Activated gamma-delta T cell treated with anti-CD3 and anti-CD28 coated beads, Interleukin-2, amount 50 U/mL, for 16 hours (primary cell): ENCODE results near the gene NRF1.

Source experiments
- DNase-seq: peaks from one replicate; pipeline ENCODE4 v3.0.0-alpha.2; 2020; ENCODE audit warnings: low read depth

Gene NRF1

DNA sequence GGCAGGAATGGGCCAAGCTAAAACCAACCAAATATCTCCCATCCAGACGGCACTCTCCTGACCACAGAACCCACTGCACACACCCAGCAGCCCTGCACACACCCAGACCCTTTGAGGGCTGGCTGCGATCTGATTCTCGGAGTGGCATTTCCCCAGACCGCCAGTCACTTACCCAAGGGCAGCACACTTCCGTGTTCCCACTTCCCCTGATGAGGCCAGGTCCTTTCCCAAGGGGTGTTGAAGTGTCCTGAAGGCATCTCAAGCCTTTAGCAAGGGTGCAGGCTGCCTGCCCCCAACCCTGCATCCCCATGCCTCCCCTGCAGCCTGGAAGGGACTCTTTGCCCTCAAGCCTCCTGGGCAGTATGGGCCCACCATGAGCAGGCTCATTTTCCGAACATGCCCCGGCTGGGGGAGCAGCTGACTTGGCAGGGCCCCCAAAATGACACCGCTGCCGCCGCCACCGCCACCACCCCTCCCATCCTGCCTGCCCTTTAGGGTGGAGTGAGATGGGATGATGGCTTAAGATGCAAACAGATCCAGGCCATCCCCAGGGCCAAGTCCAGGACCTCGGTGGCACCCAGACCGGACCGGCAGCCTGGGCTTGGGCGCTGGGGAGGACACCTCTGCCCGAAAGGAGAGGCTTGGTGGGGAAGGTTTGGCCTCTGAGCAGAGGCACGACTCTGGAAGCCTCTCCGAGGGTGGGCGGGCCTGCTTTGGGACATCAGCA is 159.8 kb downstream of the NRF1 start:
- no peak for DNase-seq

DNA sequence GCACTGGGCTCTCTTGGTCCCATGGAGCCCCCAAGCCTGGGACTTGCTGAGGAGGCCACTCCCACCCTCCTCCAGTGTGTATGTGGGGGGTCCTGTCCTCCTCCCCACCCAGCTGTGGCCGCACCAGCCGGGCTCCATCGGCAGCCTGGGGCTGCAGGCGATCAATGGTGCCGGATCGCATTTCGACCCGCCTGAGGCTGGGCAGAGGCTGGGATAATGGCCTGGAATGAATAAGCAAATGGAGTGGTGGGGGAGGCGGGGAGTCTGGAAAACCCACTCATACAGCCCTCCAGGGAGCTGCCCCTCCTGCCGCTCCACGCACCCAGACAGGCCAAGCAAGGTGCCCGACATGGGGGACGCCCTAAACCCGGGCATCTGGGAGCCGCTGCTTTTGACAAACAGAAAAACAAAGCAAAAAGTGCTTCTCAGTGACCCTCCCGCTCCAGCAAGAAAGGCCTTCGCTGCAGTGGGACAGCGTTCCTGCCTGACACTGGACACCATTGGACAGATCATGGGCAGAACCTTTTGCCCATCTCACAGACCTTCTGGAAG is 160.5 kb downstream of the NRF1 start:
- DNase-seq: no peak

DNA sequence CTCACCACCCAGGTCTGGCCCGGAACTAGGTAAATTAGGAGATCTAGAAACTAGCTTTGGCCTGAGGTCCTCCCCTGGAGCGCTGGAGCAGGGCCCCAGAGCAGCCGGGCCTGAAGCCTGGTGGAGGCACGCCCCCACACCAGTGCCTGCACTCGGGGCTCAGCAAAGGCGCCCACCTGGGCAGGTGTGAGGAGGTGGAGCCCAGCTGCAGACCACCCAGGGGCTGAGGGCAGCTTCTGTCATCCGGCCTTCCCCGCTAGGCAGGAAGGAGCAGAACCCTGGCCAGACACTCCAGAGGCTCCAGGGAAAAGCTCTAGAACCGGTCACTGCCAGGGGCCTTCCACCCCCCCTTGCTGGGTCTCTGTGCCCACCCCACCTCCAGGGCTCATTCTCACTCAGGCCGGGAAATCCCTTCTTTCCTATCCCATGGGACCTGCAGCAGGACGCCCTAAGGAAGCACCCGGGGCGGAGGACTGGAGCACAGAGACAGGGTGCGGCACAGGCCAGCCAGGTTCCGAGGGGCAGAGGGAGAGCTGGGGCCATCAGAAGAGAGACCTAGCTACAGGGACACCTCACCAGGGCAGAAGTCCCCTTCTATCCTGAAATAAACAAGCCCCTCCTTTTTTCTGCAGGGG is 161.2 kb downstream of the NRF1 start:
- no peak for DNase-seq

DNA sequence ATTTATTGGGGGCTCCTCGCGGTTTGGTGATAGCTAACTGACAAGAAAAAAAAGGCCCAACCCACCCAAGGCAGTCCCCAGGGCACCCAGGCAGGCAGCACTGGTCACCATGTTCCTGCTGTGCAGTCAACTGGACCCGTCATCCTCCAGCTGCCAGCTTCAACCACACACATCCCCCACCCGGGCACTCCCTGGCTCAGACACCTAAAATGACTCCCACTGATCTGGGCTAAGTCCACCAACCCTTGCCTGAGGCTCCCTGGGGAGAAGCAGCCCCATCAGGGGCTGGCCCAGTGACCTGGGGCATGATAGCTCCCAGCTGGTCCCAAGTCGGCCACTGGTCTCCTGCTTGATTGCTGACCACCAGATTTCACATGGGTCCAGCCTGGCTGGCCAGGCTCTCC is 161.8 kb downstream of the NRF1 start:
- no peak for DNase-seq

DNA sequence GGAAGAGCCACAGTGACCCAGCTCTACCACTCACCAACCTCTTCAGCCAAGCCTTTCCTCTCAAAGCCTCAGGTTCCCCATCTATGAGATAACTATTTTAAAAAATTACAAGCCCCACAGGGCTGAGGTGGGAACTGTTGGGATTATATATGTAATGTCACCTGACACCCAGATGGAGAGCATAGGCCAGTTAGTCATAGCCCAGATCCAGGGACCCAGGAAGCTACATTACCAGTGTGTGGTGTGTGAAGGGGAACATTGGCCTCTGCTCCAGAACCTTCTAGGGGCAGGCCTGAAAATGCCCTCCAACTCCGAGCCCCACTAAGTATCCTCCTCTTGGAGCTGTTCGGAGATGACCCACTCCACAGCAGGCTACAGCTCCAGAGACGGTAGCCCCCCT is 162.4 kb downstream of the NRF1 start:
- no peak for DNase-seq

DNA sequence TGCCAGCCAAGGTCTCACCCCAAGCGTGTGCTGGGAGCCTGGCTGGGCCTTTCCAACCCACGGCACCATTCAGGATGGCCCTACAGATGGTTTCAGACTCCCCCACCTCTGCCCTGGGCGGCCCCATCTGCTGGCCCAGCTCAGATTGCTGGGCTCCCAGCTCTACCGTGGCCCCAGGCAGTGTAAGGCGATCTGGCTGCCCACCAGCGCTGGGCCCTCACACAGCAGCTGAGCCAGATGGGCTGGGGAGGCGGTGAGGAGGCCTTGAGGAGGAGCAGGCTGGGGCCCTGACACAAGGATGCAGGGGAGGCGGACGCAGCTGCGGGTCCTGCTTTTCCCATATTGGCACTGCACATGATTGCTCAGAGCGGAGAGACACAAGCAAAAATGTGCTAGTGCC is 162.8 kb downstream of the NRF1 start:
- DNase-seq: no peak

DNA sequence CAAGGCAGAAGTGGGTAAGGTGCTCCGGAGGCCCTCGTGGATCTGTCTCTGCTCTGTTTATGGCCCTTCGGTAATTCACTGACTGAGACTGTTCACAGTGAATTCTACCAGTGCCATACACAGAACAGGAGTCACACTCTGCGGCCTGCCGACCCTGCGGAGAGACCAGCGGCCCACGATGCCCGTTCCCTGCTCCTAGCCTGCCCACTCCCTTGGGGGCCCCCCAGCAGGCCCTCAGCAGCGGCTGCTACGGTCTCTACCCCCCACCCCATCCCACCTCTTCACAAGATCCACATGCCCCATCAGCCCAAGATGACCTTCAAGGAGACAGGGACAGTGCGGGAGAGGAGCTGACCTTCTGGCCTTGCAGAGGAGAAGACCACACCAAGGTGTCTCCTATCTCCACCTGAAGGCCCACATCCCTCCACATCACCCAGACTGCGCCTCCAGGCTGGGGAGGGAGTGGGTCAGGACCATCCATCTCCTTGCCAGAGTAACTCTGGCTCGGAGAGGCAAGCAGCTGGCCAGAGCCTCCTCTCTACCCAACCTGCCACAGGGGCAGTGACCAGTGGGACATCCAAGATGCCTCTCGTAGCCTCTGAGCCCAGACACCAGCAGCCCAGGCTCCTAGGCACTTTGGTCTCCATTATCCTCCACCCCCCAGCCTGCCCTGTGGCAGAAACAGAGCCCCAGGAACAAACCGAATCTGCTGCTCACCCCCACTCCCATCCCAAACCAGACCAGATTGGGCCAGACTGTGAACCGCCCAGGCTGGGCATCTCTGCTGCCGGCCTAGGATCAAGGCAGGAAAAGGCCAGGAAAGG is 163.6 kb downstream of the NRF1 start:
- no peak for DNase-seq

DNA sequence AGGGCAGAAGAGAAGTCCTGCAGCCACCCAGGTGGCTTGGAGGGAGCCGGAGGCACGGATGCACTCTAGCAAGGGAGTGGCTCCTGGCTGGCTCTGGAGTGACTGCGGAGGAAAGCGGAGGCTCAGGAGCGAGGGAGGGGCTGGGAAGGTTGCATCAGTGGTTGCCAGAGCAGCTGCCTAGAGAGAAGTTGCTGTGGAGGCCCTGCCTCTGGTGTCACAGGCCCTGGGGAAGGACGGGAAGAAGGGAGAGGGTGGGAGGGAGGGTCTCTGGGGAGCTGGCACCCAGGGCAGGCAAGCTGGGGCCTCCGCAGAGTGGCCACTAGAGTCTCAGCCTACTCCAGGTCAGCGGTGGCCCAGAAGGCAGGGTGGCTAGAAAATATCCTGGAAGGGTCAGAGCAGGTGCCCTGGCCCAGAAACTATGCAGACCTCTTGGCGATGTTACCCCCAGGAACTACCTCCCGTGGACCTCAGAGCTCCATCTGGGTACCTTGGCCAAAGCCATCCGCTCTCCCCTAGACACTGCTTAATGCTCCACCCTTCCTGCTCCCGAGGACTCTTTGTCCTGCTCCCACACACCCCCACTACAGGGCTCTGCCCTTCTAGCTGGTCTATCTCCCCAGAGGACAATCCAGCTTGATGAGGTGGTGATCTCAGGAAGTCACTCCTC is 164.3 kb downstream of the NRF1 start:
- DNase-seq: no peak

DNA sequence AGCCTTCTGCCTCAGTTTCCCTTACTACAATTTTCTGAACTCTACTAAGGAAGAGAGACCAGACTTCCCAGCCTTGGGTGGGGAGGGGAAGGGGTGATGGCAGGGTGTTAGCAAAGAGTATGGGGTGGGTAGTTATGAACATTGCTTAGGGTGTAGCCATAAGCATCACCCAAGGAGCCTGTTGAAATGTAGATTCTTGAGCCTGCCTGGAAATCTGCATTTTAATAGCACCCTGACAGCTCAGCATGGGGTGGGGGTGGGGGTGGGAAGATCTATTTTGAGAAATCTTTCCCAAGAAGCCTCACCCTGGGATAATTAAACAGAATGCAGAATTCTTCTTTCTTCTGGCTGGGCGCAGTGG is 164.8 kb downstream of the NRF1 start:
- no peak for DNase-seq

DNA sequence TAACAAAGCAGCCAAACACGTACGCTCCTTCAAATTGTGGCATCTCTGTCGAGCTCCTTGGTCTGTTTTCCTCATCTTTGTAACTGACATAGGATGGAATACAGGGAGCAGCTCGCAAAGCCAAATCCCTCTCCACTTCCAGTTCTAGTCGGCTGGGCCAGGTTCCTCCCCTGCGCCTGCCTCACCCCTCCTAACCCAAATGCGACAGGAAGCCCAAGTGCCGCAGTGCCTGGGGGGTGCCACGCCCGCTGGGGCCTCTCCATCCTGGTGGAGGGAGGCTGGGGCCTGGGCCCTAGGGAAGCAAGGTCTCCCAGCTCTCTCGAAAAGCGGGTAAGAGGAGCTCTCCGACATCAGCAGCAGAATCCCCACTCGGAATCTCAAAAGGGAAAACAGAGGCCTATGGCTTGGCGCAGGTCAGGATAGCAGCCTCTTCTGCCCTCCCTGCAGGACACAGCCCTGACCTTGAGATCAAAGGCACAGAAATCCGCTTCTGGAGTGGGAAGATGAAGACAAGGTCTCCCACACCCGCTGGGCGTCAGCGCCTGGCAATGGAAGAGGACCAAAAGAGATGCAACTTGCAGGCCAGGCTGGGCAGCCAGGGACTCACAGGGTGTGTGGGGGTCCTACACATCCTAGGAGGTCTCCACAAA is 165.8 kb downstream of the NRF1 start:
- DNase-seq: no peak

DNA sequence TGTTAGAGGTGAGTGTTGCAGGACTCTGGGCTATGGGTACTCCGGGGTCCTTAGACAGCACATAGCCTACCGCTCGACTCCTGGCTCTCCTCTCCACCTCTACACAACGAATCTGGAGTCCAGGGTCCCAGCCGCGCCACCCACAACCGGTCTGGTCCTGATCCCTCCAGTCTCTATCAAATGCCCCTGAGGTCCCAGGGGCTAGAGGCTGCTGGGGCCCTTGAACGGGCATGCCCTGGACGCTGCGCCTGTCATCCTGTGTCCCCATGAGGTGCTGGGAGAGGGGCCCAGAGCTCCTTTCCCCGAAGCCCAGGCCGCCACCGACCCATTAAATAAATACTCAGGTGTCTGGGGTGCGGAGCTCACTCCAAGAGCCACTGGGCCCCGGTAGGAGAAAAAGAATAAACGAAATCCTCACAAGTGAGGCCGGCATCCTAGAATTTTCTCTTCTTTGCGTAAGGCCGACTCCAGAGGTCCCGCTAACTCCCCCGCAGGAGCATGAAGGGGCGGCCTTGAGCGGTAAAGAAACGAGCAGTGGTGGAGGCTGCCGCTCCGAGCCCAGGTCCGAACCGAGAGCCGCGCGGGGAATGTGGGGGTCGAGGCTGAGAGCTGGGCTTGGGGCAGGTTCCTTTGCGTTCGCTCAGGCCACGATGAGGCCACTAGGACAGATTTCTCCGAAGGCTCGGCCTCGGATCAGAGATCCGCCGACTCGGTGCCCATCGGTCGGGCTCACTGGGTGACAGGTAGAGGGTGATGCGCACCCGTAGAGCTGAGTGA is 166.7 kb downstream of the NRF1 start:
- DNase-seq: no peak

DNA sequence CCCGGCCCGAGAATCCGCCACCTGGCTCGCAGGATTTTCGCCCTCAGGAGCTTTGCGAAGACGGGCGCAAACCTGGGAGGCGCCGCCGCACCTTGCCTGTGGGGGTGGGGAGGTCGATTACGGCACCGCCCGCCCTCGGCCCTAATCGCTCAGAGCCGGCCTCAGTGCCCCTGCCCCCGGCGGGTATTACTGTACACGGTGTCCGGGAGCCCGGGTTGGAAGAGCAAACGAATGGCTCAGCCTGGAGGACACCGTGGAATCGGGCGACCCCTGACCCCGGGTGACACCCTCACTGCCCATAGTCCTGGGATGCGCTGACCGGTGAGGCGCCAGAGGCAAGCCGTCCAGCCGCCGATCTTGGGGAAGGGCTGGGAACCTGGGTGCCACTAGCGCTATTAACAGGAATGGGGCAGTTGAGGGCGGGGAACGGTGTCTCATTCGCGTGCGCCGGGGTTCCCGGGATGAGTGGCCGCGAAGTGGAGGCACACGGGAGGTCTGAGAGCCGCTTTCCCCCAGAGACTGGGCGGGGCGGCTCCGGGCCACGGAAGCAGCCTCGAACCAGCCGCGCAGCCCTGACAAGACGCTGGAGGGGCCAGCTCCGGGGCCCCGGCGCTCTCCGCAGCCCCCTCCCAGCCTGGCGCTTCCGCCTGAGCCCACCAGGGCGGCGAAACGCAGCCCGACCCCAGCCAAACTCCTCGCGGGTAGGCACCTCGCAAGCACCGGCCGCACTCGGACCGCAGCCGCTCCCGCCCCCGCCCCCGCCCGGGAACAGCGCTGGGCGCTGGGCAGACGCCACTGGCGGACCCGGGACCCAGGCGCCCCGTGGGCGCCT is 167.5 kb downstream of the NRF1 start:
- DNase-seq: no peak

DNA sequence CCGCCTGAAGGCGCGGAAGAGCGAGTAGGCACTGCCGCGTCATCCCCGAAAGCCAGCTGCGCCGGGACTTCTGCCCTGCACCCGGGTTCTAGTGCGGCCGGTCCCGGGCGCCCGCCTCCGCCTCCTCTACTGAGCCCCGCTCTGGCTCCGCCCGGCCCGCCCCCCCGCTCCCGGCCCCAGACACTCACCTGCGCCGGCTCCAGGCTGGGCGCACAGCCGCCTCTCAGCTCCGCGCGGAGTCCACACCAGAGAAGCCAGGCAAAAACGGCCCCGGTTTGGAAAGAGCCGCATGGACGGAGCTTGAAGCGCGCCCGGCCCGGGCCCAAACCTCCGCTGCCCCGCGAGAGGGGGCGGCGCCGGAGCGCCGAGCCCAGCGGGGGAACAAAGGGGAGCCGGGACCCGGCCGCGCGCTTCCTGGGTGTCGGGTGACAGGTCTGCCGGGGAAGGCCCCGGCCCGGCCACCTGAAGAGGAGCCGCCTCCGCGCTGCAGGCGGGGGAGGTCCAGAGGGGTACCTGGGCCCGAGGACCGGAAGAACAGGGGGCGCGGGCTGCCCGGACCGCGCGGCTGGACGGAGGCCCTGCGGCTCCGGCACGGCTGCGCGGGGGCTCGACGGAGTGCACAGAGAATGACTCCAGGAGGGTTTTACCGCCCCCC is 168.2 kb downstream of the NRF1 start:
- no peak for DNase-seq

DNA sequence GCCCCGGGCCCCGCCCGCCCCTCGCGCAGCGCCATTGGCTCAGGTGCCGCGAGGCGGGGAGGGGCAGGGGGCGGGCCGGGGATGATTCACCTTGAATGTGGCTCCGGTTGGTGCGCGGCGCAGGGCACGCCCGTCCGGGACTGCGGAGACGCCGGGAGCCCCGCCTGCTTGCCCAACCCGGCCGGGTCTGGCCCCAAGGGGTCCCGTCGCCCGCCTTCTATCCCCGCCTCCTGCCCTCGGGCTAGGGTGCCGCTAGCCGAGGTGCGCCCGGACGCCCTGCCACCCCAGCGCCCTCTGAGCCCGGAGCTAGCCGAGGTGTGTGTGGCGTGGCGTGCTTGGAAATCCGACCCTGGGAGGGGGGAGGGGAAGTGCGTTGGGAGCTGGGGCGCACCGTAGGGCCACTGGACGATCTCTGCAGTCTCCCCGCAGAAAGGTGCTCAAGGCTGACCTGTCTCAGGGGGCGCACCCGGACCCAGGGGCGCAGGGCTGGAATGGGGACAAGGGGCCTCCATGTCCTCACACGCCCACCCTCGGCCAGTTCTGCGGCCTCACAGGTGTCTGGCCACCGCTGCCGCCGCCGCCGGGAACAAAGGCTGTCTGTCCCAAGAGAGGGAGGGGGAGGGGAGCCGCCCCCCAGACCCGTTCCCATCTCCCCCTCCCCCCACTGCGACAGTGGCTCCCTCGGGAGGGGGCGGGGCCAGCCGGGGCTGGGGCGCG is 168.9 kb downstream of the NRF1 start:
- DNase-seq: peak; percentile 42

DNA sequence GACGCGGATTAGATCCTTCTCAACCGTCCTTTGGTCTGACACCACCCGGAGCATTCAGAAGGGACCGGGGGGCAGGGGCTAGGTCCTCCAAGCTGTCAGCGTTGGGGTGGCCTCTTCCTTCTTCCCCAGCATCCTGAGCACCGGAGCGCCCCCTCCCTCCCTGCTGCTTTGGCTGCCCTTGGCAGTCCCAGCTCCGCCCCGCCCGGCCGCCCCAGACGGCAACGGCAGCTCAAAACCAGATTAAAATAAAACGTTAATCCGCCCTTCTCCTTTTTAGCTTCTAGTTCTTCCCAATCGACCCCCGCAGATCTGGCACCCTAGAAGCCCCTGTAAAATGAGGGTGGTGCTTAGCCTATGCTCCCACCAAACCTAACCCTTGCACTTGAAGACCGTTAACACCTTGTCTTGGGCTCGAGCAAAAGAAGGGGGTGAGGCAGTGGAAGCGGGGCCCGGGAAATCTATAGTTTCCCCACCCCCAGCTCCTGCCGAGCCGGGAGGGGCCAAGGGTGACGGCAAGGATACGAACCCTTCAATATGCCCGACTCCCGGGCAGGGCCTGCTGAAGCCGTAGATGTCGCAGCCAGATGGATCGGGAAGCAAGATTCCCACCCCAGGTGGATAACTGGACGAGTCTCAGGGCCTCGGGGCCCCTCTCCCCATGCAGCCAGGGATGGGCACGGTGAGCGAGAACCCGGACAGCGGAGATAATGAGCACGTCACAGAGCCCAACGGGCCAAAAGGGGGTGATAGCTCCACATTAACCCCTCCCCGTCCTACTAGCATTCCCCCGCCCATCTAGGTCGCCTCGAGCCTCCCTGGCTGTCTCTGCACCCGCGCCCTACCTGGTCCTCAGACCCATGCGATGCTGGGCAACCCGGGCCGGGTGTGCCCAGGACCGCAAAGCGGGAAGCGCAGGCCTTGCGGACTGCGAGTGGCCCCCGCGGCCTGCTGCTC is 169.7 kb downstream of the NRF1 start:
- no peak for DNase-seq

DNA sequence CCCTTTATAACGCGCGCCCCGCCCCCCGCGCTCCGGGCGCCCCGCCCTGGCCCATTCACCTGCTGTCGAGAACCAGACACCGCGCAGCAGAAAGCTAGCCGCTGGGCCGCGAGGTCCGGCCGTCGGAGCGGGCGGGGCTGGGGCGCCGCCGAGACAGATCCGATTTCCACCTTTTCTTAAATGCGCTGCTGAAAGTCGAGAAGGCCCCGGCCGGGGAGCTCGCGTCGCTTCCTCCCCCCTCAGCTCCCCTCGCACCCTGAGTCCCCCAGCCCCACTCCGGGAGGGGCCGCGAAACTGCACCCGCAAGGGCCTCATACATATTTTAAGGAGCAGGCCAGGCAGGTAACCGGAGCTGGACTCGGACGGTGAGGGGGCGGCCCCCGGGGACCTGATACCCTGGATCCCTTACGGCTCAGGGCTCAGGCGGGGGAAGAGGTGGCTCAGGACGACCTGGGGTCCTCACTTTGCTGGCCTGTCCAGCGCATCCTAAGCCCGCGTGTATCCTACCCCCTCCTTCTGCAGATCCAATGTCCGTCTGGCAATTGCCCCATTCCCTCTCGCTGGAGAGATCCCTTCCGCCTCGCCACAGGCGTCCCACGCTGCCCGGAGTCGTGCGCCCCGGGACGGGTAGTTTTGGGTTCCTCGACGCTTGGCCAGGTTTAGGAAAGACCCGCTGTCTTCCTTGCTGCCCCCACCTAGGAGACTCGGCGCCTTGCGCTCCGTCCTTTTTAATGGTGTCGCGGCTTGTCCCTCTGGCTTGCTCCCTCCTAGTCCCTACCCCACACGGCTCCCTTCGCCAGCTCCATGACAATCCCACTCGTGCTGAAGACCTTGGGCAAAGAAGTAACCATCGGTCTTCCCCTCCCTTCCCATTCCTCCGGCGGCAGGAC is 170.7 kb downstream of the NRF1 start:
- no peak for DNase-seq
